ENCODE measurements around the gene KNOP1.

Gene KNOP1

GRCh38 chr16:19705843-19706242 lies 12.2 kb downstream of the KNOP1 start:
- TF ChIP-seq ZNF274 (IDR thresholded peaks at IDR 0.05; ENCODE audit: low read depth, low read length): no peak
- H3K4me3 ChIP-seq (ENCODE audit: low read length): no peak overlapping the region

- H3K4me3 ChIP-seq (ENCODE audit: low read length): no peak overlapping the region
- TF ChIP-seq ZNF274 (IDR thresholded peaks at IDR 0.05; ENCODE audit: low read depth, low read length): no peak
These were observed 12.9 kb downstream of the KNOP1 start for GRCh38 chr16:19705146-19705501.

- TF ChIP-seq ZNF274 (IDR thresholded peaks at IDR 0.05; ENCODE audit: low read depth, low read length): no peak
- H3K4me3 ChIP-seq (ENCODE audit: low read length): no peak overlapping the region
These were observed 13.5 kb downstream of the KNOP1 start for GRCh38 chr16:19704321-19705145.

GRCh38 chr16:19703172-19703889 lies 14.7 kb downstream of the KNOP1 start:
- H3K4me3 ChIP-seq (ENCODE audit: low read length): no peak overlapping the region
- TF ChIP-seq ZNF274 (IDR thresholded peaks at IDR 0.05; ENCODE audit: low read depth, low read length): no peak

- no peak for TF ChIP-seq ZNF274 (IDR thresholded peaks at IDR 0.05; ENCODE audit: low read depth, low read length)
- no peak overlapping the region for H3K4me3 ChIP-seq (ENCODE audit: low read length)
These were observed 16.9 kb downstream of the KNOP1 start for GRCh38 chr16:19701091-19701490.

GRCh38 chr16:19700319-19700781 lies 17.7 kb downstream of the KNOP1 start:
- no peak for TF ChIP-seq ZNF274 (IDR thresholded peaks at IDR 0.05; ENCODE audit: low read depth, low read length)
- no peak overlapping the region for H3K4me3 ChIP-seq (ENCODE audit: low read length)

- H3K4me3 ChIP-seq (ENCODE audit: low read length): no peak overlapping the region
- no peak for TF ChIP-seq ZNF274 (IDR thresholded peaks at IDR 0.05; ENCODE audit: low read depth, low read length)
These were observed 18.6 kb downstream of the KNOP1 start for GRCh38 chr16:19699472-19699871.

- no peak overlapping the region for H3K4me3 ChIP-seq (ENCODE audit: low read length)
- TF ChIP-seq ZNF274 (IDR thresholded peaks at IDR 0.05; ENCODE audit: low read depth, low read length): no peak
These were observed 19.3 kb downstream of the KNOP1 start for GRCh38 chr16:19698480-19699465.

GRCh38 chr16:19697756-19698318 lies 20.2 kb downstream of the KNOP1 start:
- no peak for TF ChIP-seq ZNF274 (IDR thresholded peaks at IDR 0.05; ENCODE audit: low read depth, low read length)

GRCh38 chr16:19696961-19697360 lies 21.1 kb downstream of the KNOP1 start:
- TF ChIP-seq ZNF274 (IDR thresholded peaks at IDR 0.05; ENCODE audit: low read depth, low read length): no peak
- H3K4me3 ChIP-seq (ENCODE audit: low read length): no peak overlapping the region

More at GRCh38 chr16:19697756-19698318, 20.2 kb downstream of the KNOP1 start:
- H3K4me3 ChIP-seq (ENCODE audit: low read length): no peak overlapping the region

- H3K4me3 ChIP-seq (ENCODE audit: low read length): no peak overlapping the region
- TF ChIP-seq ZNF274 (IDR thresholded peaks at IDR 0.05; ENCODE audit: low read depth, low read length): no peak
These were observed 21.7 kb downstream of the KNOP1 start for GRCh38 chr16:19696328-19696727.

- no peak overlapping the region for H3K4me3 ChIP-seq (ENCODE audit: low read length)
- no peak for TF ChIP-seq ZNF274 (IDR thresholded peaks at IDR 0.05; ENCODE audit: low read depth, low read length)
These were observed 23.0 kb downstream of the KNOP1 start for GRCh38 chr16:19694989-19695388.

GRCh38 chr16:19691161-19691711 lies 26.8 kb downstream of the KNOP1 start:
- no peak for TF ChIP-seq ZNF274 (IDR thresholded peaks at IDR 0.05; ENCODE audit: low read depth, low read length)
- H3K4me3 ChIP-seq (ENCODE audit: low read length): no peak overlapping the region
